ENCODE data around the gene AGA. TPM values are rescaled to one million over a fixed set of nuclear protein-coding genes. Genes with fewer than 3 reads are reported as not detected.

Gene AGA
- total RNA-seq = 37.0 and 46.8 TPM in 2 replicates

GRCh38 chr4:177441803-177442622 lies at the start of gene AGA:
Gene AGA, minus strand, starts transcription at chr4:177442437. Its CDS starts 62 bp downstream, at chr4:177442375.

Other genes starting within 250 kb of the AGA start
- gene NEIL3, start 132.6 kb downstream of the AGA start, total RNA-seq = 5.8 and 6.6 TPM in 2 replicates

Data from aortic smooth muscle cell (primary cell).